ENCODE results near the gene PCOLCE2. TPM values are rescaled to one million over a fixed set of nuclear protein-coding genes. Genes with fewer than 3 reads are reported as not detected.
A peak's percentile ranks its signal among the peaks of the same experiment; 100 is the strongest.

Gene PCOLCE2
- total RNA-seq, 1 donor from 2014 or later: 5.4 TPM

GRCh38 chr3:142916605-142917004 lies 27.7 kb upstream of the PCOLCE2 start:
- Histone ChIP-seq H3K4me2 (ENCODE audit: low read length) (no peak overlapping the region), H3K27me3 (ENCODE audit: insufficient read depth, low read length) (no peaks in the 10 kb centered on the region), H3K79me2 (ENCODE audit: insufficient read depth, low read length) (no peaks in the 10 kb centered on the region), H3K9me3 (ENCODE audit: insufficient read depth, low read depth, low read length) (no peaks in the 10 kb centered on the region), H3K27ac (ENCODE audit: low read depth, low read length) (no peak overlapping the region), H3K36me3 (ENCODE audit: insufficient read depth, low read length) (no peaks in the 10 kb centered on the region), H3K9ac (ENCODE audit: low read length) (no peak overlapping the region), H3K4me3 (ENCODE audit: insufficient read depth, low read depth, low read length) (no peak overlapping the region), H4K20me1 (ENCODE audit: insufficient read depth, low read length) (no peaks in the 10 kb centered on the region), H2AFZ (ENCODE audit: low read depth, low read length) (no peak overlapping the region), H3K4me1 (ENCODE audit: insufficient read depth, low read length) (no peaks in the 10 kb centered on the region)
- Mint-ChIP-seq H3K27me3 (ENCODE audit: low read depth, unreplicated experiment) (no peaks in the 10 kb centered on the region), H3K36me3 (ENCODE audit: low read depth, unreplicated experiment) (no peaks in the 10 kb centered on the region), H3K27ac (ENCODE audit: unreplicated experiment) (no peak overlapping the region), H3K4me1 (ENCODE audit: low read depth, unreplicated experiment) (no peaks in the 10 kb centered on the region), H3K4me3 (ENCODE audit: unreplicated experiment) (no peak overlapping the region), H3K9me3 (ENCODE audit: unreplicated experiment) (peaks cover 4% of the 10 kb centered on the region)
- TF ChIP-seq EZH2 (IDR thresholded peaks at IDR 0.05; ENCODE audit: insufficient read depth, low read length) (no peak), CTCF (IDR thresholded peaks at IDR 0.05; ENCODE audit: insufficient read depth, low read depth, low read length) (no peak)
- FAIRE-seq (peak; percentile 9), DNase-seq (ENCODE audit: low read depth) (no peak)

DNA sequence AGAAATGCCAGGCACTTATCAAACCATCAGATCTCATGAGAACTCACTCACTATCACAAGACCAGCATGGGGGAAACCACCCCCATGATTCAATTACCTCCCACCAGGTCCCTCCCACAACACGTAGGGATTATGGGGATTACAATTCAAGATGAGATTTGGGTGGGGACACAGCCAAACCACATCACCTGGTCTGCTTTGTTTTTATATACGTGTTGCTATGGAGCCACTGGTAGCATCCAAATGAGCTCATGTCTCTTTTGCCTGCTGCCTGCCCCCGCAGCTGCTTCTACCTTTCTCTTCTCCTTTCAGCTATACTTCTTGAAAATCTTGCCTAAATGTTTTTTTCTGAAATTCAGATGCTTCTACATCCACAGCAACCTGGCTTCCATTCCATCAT lies 26.8 kb upstream of the PCOLCE2 start:
- Mint-ChIP-seq H3K27ac (ENCODE audit: unreplicated experiment) (no peak overlapping the region), H3K4me1 (ENCODE audit: low read depth, unreplicated experiment) (peaks cover 5% of the 10 kb centered on the region), H3K9me3 (ENCODE audit: unreplicated experiment) (peaks cover 5% of the 10 kb centered on the region), H3K27me3 (ENCODE audit: low read depth, unreplicated experiment) (peaks cover 2% of the 10 kb centered on the region), H3K4me3 (ENCODE audit: unreplicated experiment) (no peak overlapping the region), H3K36me3 (ENCODE audit: low read depth, unreplicated experiment) (no peaks in the 10 kb centered on the region)
- Histone ChIP-seq H3K4me2 (ENCODE audit: low read length) (no peak overlapping the region), H3K4me3 (ENCODE audit: insufficient read depth, low read depth, low read length) (no peak overlapping the region), H3K36me3 (ENCODE audit: insufficient read depth, low read length) (no peaks in the 10 kb centered on the region), H3K27ac (ENCODE audit: low read depth, low read length) (no peak overlapping the region), H2AFZ (ENCODE audit: low read depth, low read length) (no peak overlapping the region), H3K9me3 (ENCODE audit: insufficient read depth, low read depth, low read length) (no peaks in the 10 kb centered on the region), H3K9ac (ENCODE audit: low read length) (no peak overlapping the region), H3K79me2 (ENCODE audit: insufficient read depth, low read length) (no peaks in the 10 kb centered on the region), H4K20me1 (ENCODE audit: insufficient read depth, low read length) (no peaks in the 10 kb centered on the region), H3K4me1 (ENCODE audit: insufficient read depth, low read length) (no peaks in the 10 kb centered on the region), H3K27me3 (ENCODE audit: insufficient read depth, low read length) (no peaks in the 10 kb centered on the region)
- FAIRE-seq: no peak
- TF ChIP-seq EZH2 (IDR thresholded peaks at IDR 0.05; ENCODE audit: insufficient read depth, low read length) (no peak), CTCF (IDR thresholded peaks at IDR 0.05; ENCODE audit: insufficient read depth, low read depth, low read length) (no peak)
- no peak for DNase-seq (ENCODE audit: low read depth)

DNA sequence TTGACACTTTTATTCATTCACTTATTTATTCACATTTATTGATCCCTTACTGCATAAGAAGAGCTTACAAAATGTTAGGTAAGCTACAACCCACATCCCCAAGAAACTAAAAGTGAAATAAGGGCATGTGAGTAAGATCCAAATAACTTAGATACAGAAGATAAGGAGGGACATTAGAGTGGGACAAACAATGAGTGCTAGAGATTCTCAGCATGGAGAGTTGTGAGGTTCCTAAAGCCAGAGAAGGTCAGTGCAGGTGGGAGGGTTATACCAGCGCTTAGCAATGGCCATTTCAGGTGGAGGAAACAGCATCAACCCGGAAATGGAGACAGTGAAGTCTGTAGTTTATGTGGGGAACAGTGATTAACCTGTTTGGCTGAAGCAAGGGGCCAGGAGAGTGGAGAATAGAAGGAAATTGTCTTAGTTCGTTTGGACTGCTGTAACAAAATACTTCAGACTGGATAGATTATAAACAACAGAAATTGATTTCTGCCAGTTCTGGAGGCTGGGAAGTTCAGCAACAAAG lies 25.5 kb upstream of the PCOLCE2 start:
- no peaks in the 10 kb centered on the region for H4K20me1 ChIP-seq (ENCODE audit: insufficient read depth, low read length)
- no peak overlapping the region for H3K27ac Mint-ChIP-seq (ENCODE audit: unreplicated experiment)

More for the DNA sequence above, 25.5 kb upstream of the PCOLCE2 start:
- H3K4me1 ChIP-seq (ENCODE audit: insufficient read depth, low read length): peaks cover 7% of the 10 kb centered on the region
- peaks cover 7% of the 10 kb centered on the region for H3K9me3 Mint-ChIP-seq (ENCODE audit: unreplicated experiment)
- no peak for DNase-seq (ENCODE audit: low read depth)
- no peak overlapping the region for H3K27ac ChIP-seq (ENCODE audit: low read depth, low read length)
- peaks cover 12% of the 10 kb centered on the region for H3K4me1 Mint-ChIP-seq (ENCODE audit: low read depth, unreplicated experiment)
- H3K4me2 ChIP-seq (ENCODE audit: low read length): no peak overlapping the region
- no peak overlapping the region for H3K4me3 ChIP-seq (ENCODE audit: insufficient read depth, low read depth, low read length)
- no peaks in the 10 kb centered on the region for H3K9me3 ChIP-seq (ENCODE audit: insufficient read depth, low read depth, low read length)
- H3K27me3 Mint-ChIP-seq (ENCODE audit: low read depth, unreplicated experiment): peaks cover 2% of the 10 kb centered on the region
- no peak overlapping the region for H3K9ac ChIP-seq (ENCODE audit: low read length)
- no peaks in the 10 kb centered on the region for H3K36me3 ChIP-seq (ENCODE audit: insufficient read depth, low read length)
- TF ChIP-seq EZH2 (IDR thresholded peaks at IDR 0.05; ENCODE audit: insufficient read depth, low read length) (no peak), CTCF (IDR thresholded peaks at IDR 0.05; ENCODE audit: insufficient read depth, low read depth, low read length) (no peak)
- H3K4me3 Mint-ChIP-seq (ENCODE audit: unreplicated experiment): no peak overlapping the region
- no peak overlapping the region for H2AFZ ChIP-seq (ENCODE audit: low read depth, low read length)
- no peak for FAIRE-seq
- no peaks in the 10 kb centered on the region for H3K27me3 ChIP-seq (ENCODE audit: insufficient read depth, low read length)
- no peaks in the 10 kb centered on the region for H3K36me3 Mint-ChIP-seq (ENCODE audit: low read depth, unreplicated experiment)
- H3K79me2 ChIP-seq (ENCODE audit: insufficient read depth, low read length): no peaks in the 10 kb centered on the region

Data from astrocyte (in vitro differentiated cells and primary cell).